HK-2 (cell line): Measurements from ENCODE around the gene TRIM23.
A peak's percentile ranks its signal among the peaks of the same experiment; 100 is the strongest.

Experiments used
- DNase-seq: peaks from one replicate; pipeline ENCODE4 v3.0.0-alpha.2; 2018; ENCODE audit not compliant: unreplicated experiment

The TRIM23 gene

GRCh38 chr5:65566505-65566904 lies 57.6 kb downstream of the TRIM23 start:
- no peak for DNase-seq

GRCh38 chr5:65563777-65564176 lies 60.4 kb downstream of the TRIM23 start:
- DNase-seq, result no peak

- DNase-seq, result peak; percentile 90
Observed at GRCh38 chr5:65562731-65563701, 61.1 kb downstream of the TRIM23 start, which contains the start of the genes CENPK and PPWD1. CENPK (minus strand) TSS chr5:65563168; CDS start chr5:65554907, 8,261 bp downstream. PPWD1 (plus strand) TSS chr5:65563296; CDS start chr5:65563311, 15 bp downstream.

GRCh38 chr5:65556718-65557117 lies 67.4 kb downstream of the TRIM23 start:
- no peak for DNase-seq

- DNase-seq, result no peak
Observed at GRCh38 chr5:65556181-65556580, 68.0 kb downstream of the TRIM23 start.

- DNase-seq, result no peak
Observed at GRCh38 chr5:65555287-65555686, 68.8 kb downstream of the TRIM23 start.

GRCh38 chr5:65553941-65554340 lies 70.2 kb downstream of the TRIM23 start:
- DNase-seq, result no peak

- no peak for DNase-seq
Observed at GRCh38 chr5:65548281-65548680, 75.9 kb downstream of the TRIM23 start.

- DNase-seq, result no peak
Observed at GRCh38 chr5:65546141-65546540, 78.0 kb downstream of the TRIM23 start.

GRCh38 chr5:65544473-65544872 lies 79.7 kb downstream of the TRIM23 start:
- no peak for DNase-seq

GRCh38 chr5:65539827-65540226 lies 84.3 kb downstream of the TRIM23 start:
- DNase-seq, result no peak
